Osteoblast (primary cell): Measurements from ENCODE around the gene EXTL1. TPM values are rescaled to one million over a fixed set of nuclear protein-coding genes. Genes with fewer than 3 reads are reported as not detected.

Experiments
- DNase-seq: peaks from one replicate; pipeline ENCODE4 v3.0.0; 2011; ENCODE audit warnings: low spot score, mixed read lengths; ENCODE audit not compliant: insufficient read length; ENCODE audit errors: missing footprints
- H2AFZ ChIP-seq: 2 replicates; pipeline ENCODE4 v1.6.0; 2011; ENCODE audit warnings: mild to moderate bottlenecking, low read length
- H3K27ac ChIP-seq: 2 replicates; pipeline ENCODE4 v1.5.1; 2011; ENCODE audit warnings: mild to moderate bottlenecking, low read depth, low read length, moderate library complexity
- H3K27me3 ChIP-seq: 2 replicates; pipeline ENCODE4 v1.6.0; 2012; ENCODE audit warnings: mild to moderate bottlenecking, control low read depth, inconsistent platforms, low read length, moderate library complexity; ENCODE audit not compliant: insufficient read depth
- H3K36me3 ChIP-seq: 2 replicates; pipeline ENCODE4 v1.5.1; 2011; ENCODE audit warnings: mild to moderate bottlenecking, low read length, control low read depth, moderate library complexity; ENCODE audit not compliant: insufficient read depth
- H3K4me1 ChIP-seq: 2 replicates; pipeline ENCODE4 v1.5.1; 2011; ENCODE audit warnings: mild to moderate bottlenecking, low read length, control low read depth, moderate library complexity; ENCODE audit not compliant: insufficient read depth
- H3K4me2 ChIP-seq: 2 replicates; pipeline ENCODE4 v1.6.0; 2011; ENCODE audit warnings: mild to moderate bottlenecking, low read length; ENCODE audit not compliant: insufficient read depth
- H3K4me3 ChIP-seq: fragments of 200-600 bp; sonication (generic); 3 replicates; pipeline ENCODE4 v1.5.1; 2012; ENCODE audit warnings: mild to moderate bottlenecking, low read length, inconsistent platforms; ENCODE audit not compliant: insufficient read depth
- H3K79me2 ChIP-seq: 2 replicates; pipeline ENCODE4 v1.6.0; 2012; ENCODE audit warnings: mild to moderate bottlenecking, low read length, control low read depth, inconsistent platforms; ENCODE audit not compliant: insufficient read depth
- H3K9me3 ChIP-seq: 2 replicates; pipeline ENCODE4 v1.5.1; 2011; ENCODE audit warnings: low read depth, low read length, control low read depth
- H4K20me1 ChIP-seq: 2 replicates; pipeline ENCODE4 v1.6.0; 2012; ENCODE audit warnings: mild to moderate bottlenecking, low read length, control low read depth; ENCODE audit not compliant: insufficient read depth
- CTCF ChIP-seq: IDR thresholded peaks from 2 replicates; pipeline ENCODE4 v1.5.1; 2011; ENCODE audit warnings: mild to moderate bottlenecking, low read depth, low read length, moderate library complexity; ENCODE audit errors: extremely low read depth
- total RNA-seq: library from RNA; depleted of rRNA; stranded (reverse); fragments of >200 nt; gene quantifications from 2 replicates; pipeline ENCODE4 v1.2.3, GENCODE V29; 2012

Gene EXTL1
- total RNA-seq, 1 donor: 1.4 TPM

GRCh38 chr1:26005434-26006105 is 16.0 kb upstream of the EXTL1 start:
- TF ChIP-seq CTCF: no peak
- no peaks in the 10 kb centered on the region for H3K4me1 ChIP-seq
- H3K79me2 ChIP-seq: no peaks in the 10 kb centered on the region
- H2AFZ ChIP-seq: no peak overlapping the region
- H3K9me3 ChIP-seq: no peaks in the 10 kb centered on the region
- H3K27ac ChIP-seq: no peak overlapping the region
- DNase-seq: no peak
- H3K27me3 ChIP-seq: no peaks in the 10 kb centered on the region
- no peaks in the 10 kb centered on the region for H4K20me1 ChIP-seq
- H3K4me2 ChIP-seq: no peak overlapping the region
- H3K36me3 ChIP-seq: no peaks in the 10 kb centered on the region
- H3K4me3 ChIP-seq: no peak overlapping the region

GRCh38 chr1:26006710-26007109 is 14.9 kb upstream of the EXTL1 start:
- no peak overlapping the region for H3K4me2 ChIP-seq
- TF ChIP-seq CTCF: no peak
- H3K36me3 ChIP-seq: no peaks in the 10 kb centered on the region
- H3K4me1 ChIP-seq: no peaks in the 10 kb centered on the region
- H3K27me3 ChIP-seq: no peaks in the 10 kb centered on the region
- no peaks in the 10 kb centered on the region for H3K79me2 ChIP-seq
- no peak for DNase-seq
- H3K9me3 ChIP-seq: no peaks in the 10 kb centered on the region
- H3K4me3 ChIP-seq: no peak overlapping the region
- H4K20me1 ChIP-seq: no peaks in the 10 kb centered on the region
- H3K27ac ChIP-seq: no peak overlapping the region
- H2AFZ ChIP-seq: no peak overlapping the region

- no peak for TF ChIP-seq CTCF
- Histone ChIP-seq H3K4me3 (no peak overlapping the region), H3K27me3 (no peaks in the 10 kb centered on the region), H3K27ac (no peak overlapping the region), H3K9me3 (no peaks in the 10 kb centered on the region), H3K4me2 (no peak overlapping the region), H4K20me1 (no peaks in the 10 kb centered on the region), H3K4me1 (peaks cover 4% of the 10 kb centered on the region), H3K79me2 (no peaks in the 10 kb centered on the region), H2AFZ (no peak overlapping the region), H3K36me3 (no peaks in the 10 kb centered on the region)
- no peak for DNase-seq
Measured at GRCh38 chr1:26009796-26010447, 11.7 kb upstream of the EXTL1 start.

- Histone ChIP-seq H4K20me1 (no peaks in the 10 kb centered on the region), H3K4me3 (no peak overlapping the region), H3K4me1 (peaks cover 12% of the 10 kb centered on the region), H3K79me2 (no peaks in the 10 kb centered on the region), H3K27me3 (no peaks in the 10 kb centered on the region), H2AFZ (no peak overlapping the region), H3K27ac (no peak overlapping the region), H3K9me3 (no peaks in the 10 kb centered on the region), H3K36me3 (no peaks in the 10 kb centered on the region), H3K4me2 (no peak overlapping the region)
- TF ChIP-seq CTCF: no peak
- peak; percentile 62 for DNase-seq
Measured at GRCh38 chr1:26010825-26011224, 10.8 kb upstream of the EXTL1 start.
